Aorta (tissue), 5 donors: ENCODE results near the gene MAGEB1. TPM values are rescaled to one million over a fixed set of nuclear protein-coding genes. Genes with fewer than 3 reads are reported as not detected.

ENCODE experiments used
- ATAC-seq: fragments of 200-7000 bp; cut with Tn5 transposase; one replicate; pipeline ENCODE4 v1.9.1; 2022; ENCODE audit warnings: moderate library complexity; ENCODE audit not compliant: low FRiP score
- DNase-seq, 2 donors: peaks; one replicate each; pipeline ENCODE4 v3.0.0-alpha.2; 2020
- H3K27ac ChIP-seq, 2 donors: one replicate each; pipeline ENCODE4 v1.5.1; 2013; ENCODE audit warnings: low read length in 2 of 2, mild to moderate bottlenecking in 2 of 2, moderate library complexity in 2 of 2, control low read depth in 1 of 2, inconsistent platforms in 1 of 2, low read depth in 1 of 2
- H3K27me3 ChIP-seq, 2 donors: one replicate each; pipeline ENCODE4 v1.6.1; 2013; ENCODE audit warnings: control low read depth in 1 of 2, low read length in 1 of 2, mild to moderate bottlenecking in 1 of 2, moderate library complexity in 1 of 2; ENCODE audit not compliant: insufficient read depth in 2 of 2, control insufficient read depth in 1 of 2
- H3K36me3 ChIP-seq, 2 donors: one replicate each; pipeline ENCODE4 v1.6.1; 2013; ENCODE audit warnings: control low read depth in 1 of 2, low read length in 1 of 2, mild to moderate bottlenecking in 1 of 2; ENCODE audit not compliant: insufficient read depth in 2 of 2, control insufficient read depth in 1 of 2
- H3K4me1 ChIP-seq, 2 donors: one replicate each; pipeline ENCODE4 v1.6.1; 2013; ENCODE audit warnings: low read length in 2 of 2, control low read depth in 1 of 2, mild to moderate bottlenecking in 1 of 2, moderate library complexity in 1 of 2; ENCODE audit not compliant: insufficient read depth in 2 of 2, control insufficient read depth in 1 of 2
- H3K4me3 ChIP-seq, 2 donors: one replicate each; pipeline ENCODE4 v1.5.1; 2013; ENCODE audit warnings: low read length in 2 of 2, control low read depth in 1 of 2, mild to moderate bottlenecking in 1 of 2
- H3K9me3 ChIP-seq: one replicate; pipeline ENCODE4 v1.6.1; 2013; ENCODE audit warnings: mild to moderate bottlenecking, low read length; ENCODE audit not compliant: control insufficient read depth
- WGBS, 2 donors: extraction: QIAGEN DNeasy Blood & Tissue Kit; methylation state at CpG; one replicate each; pipeline ENCODE4 v1.1.7; 2013; 5-methylcytosine and 5-hydroxymethylcytosine counted together
- intact Hi-C, 2 donors: fragments of 100-400 bp; cut with DNase I; formaldehyde crosslinking; loops; one replicate each; pipeline versions ENCODE4 v1.14.2 to v1.15.0; 2022
- long read RNA-seq, 2 donors: library from polyadenylated mRNA; unstranded; transcript quantifications; one replicate each; pipeline ENCODE4 v2.0.0, GENCODE V29; 2020 to 2021
- polyA plus RNA-seq, 2 donors: library from polyadenylated mRNA; stranded (reverse); fragments of 200-250 nt; gene quantifications; one replicate each; pipeline ENCODE4 v1.2.3, GENCODE V29; 2013
- total RNA-seq, 2 donors: library from RNA; stranded (reverse); fragmentation: NEBNext Ultra II Directional; extraction: Animal tissue kit (Norgen Biotek cat#: 25700); gene quantifications; one replicate each; pipeline ENCODE4 v1.2.1, GENCODE V29; 2021
- donor health status: healthy with polysubstance abuse.
- donor health status: Bipolar disorder and iron deficiency.
- donor health status: DM: no; HTN: no; CAD: no.
- donor health status: DM: no; HTN: no; CAD: no.
- donor health status: DM: yes; HTN: yes; CAD: no.

Gene MAGEB1
- total RNA-seq = not detected
- polyA plus RNA-seq = not detected
- long read RNA-seq, donor 1 = 0 reads
- long read RNA-seq, donor 2 = 0 reads

GRCh38 chrX:30246769-30247489 lies at the start of gene MAGEB1:
MAGEB1 (plus strand) TSS chrX:30247146; CDS start chrX:30250494, 3,348 bp downstream.
- no peaks in the 10 kb centered on the region for H3K27me3 ChIP-seq
- 78 to 93% methylated on average over 38 of the region's 38 CpGs for WGBS, 2 donors

GRCh38 chrX:30212172-30212571 lies 34.8 kb upstream of the MAGEB1 start:
- Histone ChIP-seq H3K4me1 (no peaks in the 10 kb centered on the region), H3K27ac (no peak overlapping the region), H3K9me3 (no peaks in the 10 kb centered on the region), H3K36me3 (no peaks in the 10 kb centered on the region), H3K4me3 (no peak overlapping the region), H3K27me3 (no peaks in the 10 kb centered on the region)
- DNase-seq (no peak), ATAC-seq (no peak)
- intact Hi-C loops = no loop called here
- 85 to 94% methylated on average over 2 of the region's 2 CpGs for WGBS, 2 donors

More at GRCh38 chrX:30246769-30247489, at the start of gene MAGEB1:
- intact Hi-C loops = no loop called here
- H3K27ac ChIP-seq = no peak within 1 kb of the TSS
- no peak within 1 kb of the TSS for H3K4me3 ChIP-seq
- peak; percentile 9 for ATAC-seq
- no peaks in the 10 kb centered on the region for H3K9me3 ChIP-seq
- no peak for DNase-seq
- H3K36me3 ChIP-seq = no peaks in the 10 kb centered on the region
- H3K4me1 ChIP-seq = no peaks in the 10 kb centered on the region

GRCh38 chrX:30215357-30215843 lies 31.5 kb upstream of the MAGEB1 start, which contains the start of gene MAGEB2:
MAGEB2 (plus strand) TSS chrX:30215563; CDS start chrX:30218581, 3,018 bp downstream.
- Histone ChIP-seq H3K9me3 (no peaks in the 10 kb centered on the region), H3K4me1 (no peaks in the 10 kb centered on the region), H3K36me3 (no peaks in the 10 kb centered on the region), H3K27me3 (no peaks in the 10 kb centered on the region), H3K27ac (no peak within 1 kb of the TSS), H3K4me3 (no peak within 1 kb of the TSS)
- ATAC-seq = no peak
- WGBS, 2 donors = 80 to 97% methylated on average over 29 of the region's 29 CpGs
- DNase-seq = no peak
- intact Hi-C loops = no loop called here

- Histone ChIP-seq H3K27me3 (no peaks in the 10 kb centered on the region), H3K4me3 (no peak overlapping the region), H3K4me1 (no peaks in the 10 kb centered on the region), H3K27ac (no peak overlapping the region), H3K36me3 (no peaks in the 10 kb centered on the region), H3K9me3 (no peaks in the 10 kb centered on the region)
- intact Hi-C loops = no loop called here
- WGBS, 2 donors = 60 to 87% methylated on average over 1 of the region's 1 CpG
- no peak for DNase-seq
- ATAC-seq = no peak
These were observed 29.5 kb upstream of the MAGEB1 start for GRCh38 chrX:30217465-30217864.

GRCh38 chrX:30219372-30219771 lies 27.6 kb upstream of the MAGEB1 start:
- Histone ChIP-seq H3K4me1 (no peaks in the 10 kb centered on the region), H3K4me3 (no peak overlapping the region), H3K27me3 (no peaks in the 10 kb centered on the region), H3K36me3 (no peaks in the 10 kb centered on the region), H3K9me3 (no peaks in the 10 kb centered on the region), H3K27ac (no peak overlapping the region)
- no peak for ATAC-seq
- no peak for DNase-seq
- intact Hi-C loops = no loop called here
- WGBS, 2 donors = 69 to 89% methylated on average over 4 of the region's 4 CpGs

GRCh38 chrX:30220661-30221060 lies 26.3 kb upstream of the MAGEB1 start:
- Histone ChIP-seq H3K27ac (no peak overlapping the region), H3K36me3 (no peaks in the 10 kb centered on the region), H3K27me3 (no peaks in the 10 kb centered on the region), H3K4me1 (no peaks in the 10 kb centered on the region), H3K9me3 (no peaks in the 10 kb centered on the region), H3K4me3 (no peak overlapping the region)
- WGBS, 2 donors = 84 to 87% methylated on average over 5 of the region's 5 CpGs
- DNase-seq (no peak), ATAC-seq (no peak)
- intact Hi-C loops = no loop called here

- no peaks in the 10 kb centered on the region for H3K9me3 ChIP-seq
- H3K27ac ChIP-seq = no peak overlapping the region
- no peaks in the 10 kb centered on the region for H3K36me3 ChIP-seq
- H3K4me3 ChIP-seq = no peak overlapping the region
- intact Hi-C loops = no loop called here
- no peaks in the 10 kb centered on the region for H3K27me3 ChIP-seq
- 23 to 41% methylated on average over 2 of the region's 2 CpGs for WGBS, 2 donors
- DNase-seq (no peak), ATAC-seq (no peak)
- H3K4me1 ChIP-seq = no peaks in the 10 kb centered on the region
These were observed 22.4 kb upstream of the MAGEB1 start for GRCh38 chrX:30224536-30224935.

- H3K4me3 ChIP-seq = no peak overlapping the region
- WGBS, 2 donors = 43 to 59% methylated on average over 1 of the region's 1 CpG
- no peaks in the 10 kb centered on the region for H3K36me3 ChIP-seq
- DNase-seq (no peak), ATAC-seq (no peak)
- no peaks in the 10 kb centered on the region for H3K27me3 ChIP-seq
- H3K4me1 ChIP-seq = no peaks in the 10 kb centered on the region
- intact Hi-C loops = no loop called here
- no peaks in the 10 kb centered on the region for H3K9me3 ChIP-seq
- no peak overlapping the region for H3K27ac ChIP-seq
These were observed 18.4 kb upstream of the MAGEB1 start for GRCh38 chrX:30228526-30228925.

GRCh38 chrX:30230395-30230794 lies 16.6 kb upstream of the MAGEB1 start, which contains the start of gene MAGEB3:
MAGEB3 (plus strand) TSS chrX:30230657; CDS start chrX:30235925, 5,268 bp downstream.
- Histone ChIP-seq H3K27me3 (no peaks in the 10 kb centered on the region), H3K9me3 (no peaks in the 10 kb centered on the region), H3K36me3 (no peaks in the 10 kb centered on the region), H3K4me3 (no peak within 1 kb of the TSS), H3K27ac (no peak within 1 kb of the TSS), H3K4me1 (no peaks in the 10 kb centered on the region)
- DNase-seq = no peak
- intact Hi-C loops = no loop called here
- no peak for ATAC-seq
- WGBS, 2 donors = 75 to 86% methylated on average over 4 of the region's 4 CpGs
